DMS79 (cell line): ENCODE measurements around the gene SLC31A1.

Experiments
- DNase-seq: peaks from one replicate; lab custom pipeline; 2025; lab: John Stamatoyannopoulos, UW

SLC31A1 gene

DNA sequence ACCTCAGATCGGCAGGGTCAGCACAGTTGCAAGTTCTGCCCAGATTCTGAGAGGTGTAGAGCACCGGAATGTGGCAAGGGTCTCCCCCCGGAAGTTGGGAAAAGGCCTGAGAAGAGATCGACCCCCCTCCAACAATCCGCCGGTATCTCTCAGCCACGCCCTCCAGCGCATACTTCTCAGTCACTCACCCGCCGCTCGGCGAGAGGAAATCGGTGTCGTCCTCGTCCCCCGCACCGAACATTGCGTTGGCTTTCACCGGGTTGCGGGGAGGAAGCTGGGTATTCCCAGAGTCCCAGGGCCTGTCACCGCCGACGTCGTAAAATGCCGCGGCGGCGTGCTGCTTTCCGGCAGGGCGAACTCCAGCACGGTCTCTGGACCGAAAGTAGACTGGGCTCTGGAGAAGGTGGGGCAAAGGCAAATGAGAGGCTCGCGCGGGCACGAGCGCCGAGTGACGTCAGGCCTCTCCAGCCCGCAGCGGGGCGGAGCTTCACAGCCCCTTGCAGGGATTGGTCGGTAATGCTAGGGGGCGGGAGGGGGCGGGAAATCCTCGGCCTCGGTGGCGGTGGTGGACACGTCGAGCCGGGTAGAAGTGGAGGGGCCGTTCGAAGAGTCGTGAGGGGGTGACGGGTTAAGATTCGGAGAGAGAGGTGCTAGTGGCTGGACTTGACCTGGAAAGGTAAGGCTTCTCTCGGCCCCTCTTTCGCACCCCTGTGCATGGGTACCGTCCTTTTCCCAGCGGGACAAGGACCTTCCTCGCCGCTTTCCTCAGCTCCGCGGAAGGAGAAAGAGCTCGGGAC is at the start of gene SLC31A1, which contains the start of gene FKBP15:
SLC31A1 (plus strand) TSS at position 542 of the 797 bp plus-strand sequence. CDS start 34,605 bp downstream, outside the sequence.
FKBP15 (minus strand) TSS at position 275 of the 797 bp plus-strand sequence; CDS start at position 241, 34 bp downstream.
- peak; percentile 95 for DNase-seq

DNA sequence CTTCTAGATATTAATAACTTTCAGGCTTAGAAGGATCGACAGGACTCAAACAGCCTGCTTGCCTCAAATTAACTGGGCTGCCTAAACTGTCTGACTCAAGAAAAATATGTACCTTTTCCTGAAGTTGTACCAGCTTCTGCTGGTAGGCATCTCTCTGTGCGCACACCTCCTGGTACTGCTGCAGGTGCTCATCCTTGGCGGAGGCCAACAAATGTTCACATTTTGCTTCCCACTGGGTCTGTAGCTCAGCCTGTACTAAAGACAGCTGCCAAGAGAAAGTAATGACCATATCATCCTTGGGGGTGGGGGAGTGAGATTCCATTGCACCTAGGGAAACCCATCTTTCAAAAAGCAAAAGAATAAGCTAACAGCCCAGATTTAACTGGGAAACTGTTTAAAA is 48.0 kb upstream of the SLC31A1 start:
- DNase-seq = no peak

DNA sequence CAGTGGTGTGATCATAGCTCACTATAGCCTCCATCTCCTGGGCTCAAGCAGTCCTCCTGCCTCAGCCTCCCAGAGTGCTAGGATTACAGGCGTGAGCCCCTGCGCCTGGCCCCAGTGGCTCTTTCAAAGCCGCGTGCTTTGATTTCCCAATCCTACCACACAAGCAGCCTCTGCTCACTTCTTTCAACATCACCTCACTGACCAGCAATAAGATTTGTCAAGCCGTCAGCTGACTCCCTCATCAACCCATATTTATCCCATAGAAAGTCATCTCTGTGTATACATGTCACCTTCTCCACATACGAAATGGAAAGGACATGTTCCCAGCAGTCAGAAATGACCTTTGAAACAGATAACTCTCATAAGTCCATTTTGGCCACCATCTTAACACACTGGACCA is 44.5 kb upstream of the SLC31A1 start:
- DNase-seq = no peak

DNA sequence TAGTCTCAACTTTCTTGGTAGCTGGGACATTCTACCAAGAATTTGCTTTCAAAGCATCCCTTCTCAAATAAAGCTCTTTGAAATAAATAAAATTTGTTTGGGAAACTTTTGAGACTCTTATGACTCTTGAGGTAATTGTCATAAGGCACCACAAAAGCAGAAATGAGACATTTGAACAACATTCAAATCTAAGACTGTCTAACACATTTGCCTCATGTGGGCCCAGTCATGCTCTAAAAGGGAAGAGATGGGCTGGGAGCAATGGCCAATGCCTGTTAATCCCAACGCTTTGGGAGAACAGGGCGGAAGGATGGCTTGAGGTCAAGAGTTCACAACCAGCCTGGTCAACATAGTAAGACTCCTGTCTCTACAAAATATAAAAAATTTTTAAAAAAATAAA is 44.1 kb upstream of the SLC31A1 start:
- DNase-seq = no peak

DNA sequence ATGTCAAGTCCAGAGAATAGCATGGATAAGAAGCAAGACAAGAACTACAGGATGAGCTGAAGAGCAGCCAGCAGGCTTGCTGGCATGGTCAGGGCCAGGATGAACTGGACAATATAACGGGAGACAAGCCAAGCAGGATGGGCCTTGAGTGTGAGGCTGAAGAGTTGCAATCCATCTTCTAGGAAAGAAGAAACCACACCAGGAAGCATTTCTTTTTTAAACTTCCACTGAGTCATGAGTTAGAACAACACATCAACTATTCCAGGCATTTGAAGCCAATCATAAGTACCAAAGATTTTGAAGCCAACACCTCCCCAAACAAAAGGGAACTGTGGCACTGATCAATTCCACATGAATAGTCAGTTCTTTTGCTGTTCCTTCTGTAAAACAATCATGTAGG is 43.3 kb upstream of the SLC31A1 start:
- DNase-seq = no peak

DNA sequence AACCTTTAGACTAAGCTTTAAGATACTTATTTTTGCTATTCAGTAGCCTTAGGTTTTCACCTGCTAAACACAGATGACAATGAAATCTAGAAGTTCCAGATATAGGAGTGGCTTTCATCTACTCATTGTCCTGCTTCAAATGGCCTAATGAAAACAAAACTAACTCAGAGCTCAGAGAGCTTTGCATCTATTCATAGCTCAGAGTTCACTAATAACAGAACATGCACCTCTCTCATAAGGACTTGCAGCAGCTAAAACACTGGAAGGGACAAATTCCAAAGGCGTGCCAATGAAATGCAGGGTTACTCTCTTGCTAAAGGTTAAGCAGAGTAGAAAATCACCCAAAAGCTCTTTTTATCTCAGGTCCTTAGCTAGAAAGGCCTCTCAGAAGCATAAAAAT is 41.5 kb upstream of the SLC31A1 start:
- no peak for DNase-seq

DNA sequence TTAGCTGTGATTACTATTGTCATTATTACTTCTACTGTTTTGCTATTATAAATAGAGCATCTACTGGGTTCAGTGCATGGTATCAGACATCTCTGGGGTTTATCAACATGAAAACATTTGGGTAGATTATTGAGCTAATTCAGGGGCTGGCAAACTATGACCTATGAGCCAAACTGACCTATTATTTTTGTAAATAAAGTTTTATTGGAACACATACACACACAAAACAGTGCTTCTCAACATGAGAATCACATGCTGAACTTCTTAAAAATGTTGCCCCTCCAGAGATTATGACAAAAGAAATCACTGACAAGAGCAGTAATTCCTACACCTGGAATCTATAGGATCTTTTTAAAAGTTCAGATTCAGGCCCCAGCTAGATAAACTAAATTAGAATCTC is 40.2 kb upstream of the SLC31A1 start:
- no peak for DNase-seq

DNA sequence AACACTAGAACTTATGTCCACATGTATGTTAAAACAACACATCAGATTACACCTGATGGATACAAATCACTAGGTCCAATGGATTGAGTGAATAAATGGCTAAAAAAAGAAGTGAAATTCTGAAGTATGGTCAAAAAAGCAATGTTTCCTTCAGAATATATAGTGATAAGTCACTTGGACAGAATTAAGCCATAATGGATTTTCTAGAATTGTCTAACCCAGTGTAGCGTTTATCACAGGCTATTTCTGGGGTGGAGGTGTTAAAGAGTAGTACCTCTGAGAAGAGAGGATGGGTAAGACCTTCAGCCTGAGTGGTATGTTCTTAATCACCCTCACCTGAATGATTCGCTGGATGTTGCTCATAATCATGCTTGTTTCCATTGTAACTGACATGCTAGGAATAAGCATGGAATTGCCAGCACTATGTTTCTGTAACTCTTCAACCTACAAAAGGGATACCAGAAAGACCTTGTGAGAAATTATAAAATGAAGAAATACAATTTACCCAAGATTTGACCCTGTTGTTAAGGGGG is 37.3 kb upstream of the SLC31A1 start:
- no peak for DNase-seq

DNA sequence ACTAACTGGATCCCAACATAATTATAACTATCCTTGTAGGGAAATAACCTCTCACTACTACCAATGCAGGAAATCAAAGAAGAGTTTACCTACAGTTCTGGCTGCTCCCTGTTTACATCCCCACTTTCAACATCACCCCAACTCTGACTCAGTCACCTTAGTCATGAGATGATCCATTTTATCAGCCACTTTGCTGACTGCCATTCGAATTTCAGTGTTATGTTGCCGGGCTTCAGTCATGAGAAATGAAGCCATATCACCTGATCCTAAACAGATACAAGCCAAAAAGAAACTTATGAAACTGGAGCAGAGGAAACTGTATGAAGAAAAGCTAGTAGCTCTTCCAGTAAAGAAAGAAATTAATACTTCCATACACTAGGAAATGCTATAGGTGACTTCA is 36.8 kb upstream of the SLC31A1 start:
- no peak for DNase-seq

DNA sequence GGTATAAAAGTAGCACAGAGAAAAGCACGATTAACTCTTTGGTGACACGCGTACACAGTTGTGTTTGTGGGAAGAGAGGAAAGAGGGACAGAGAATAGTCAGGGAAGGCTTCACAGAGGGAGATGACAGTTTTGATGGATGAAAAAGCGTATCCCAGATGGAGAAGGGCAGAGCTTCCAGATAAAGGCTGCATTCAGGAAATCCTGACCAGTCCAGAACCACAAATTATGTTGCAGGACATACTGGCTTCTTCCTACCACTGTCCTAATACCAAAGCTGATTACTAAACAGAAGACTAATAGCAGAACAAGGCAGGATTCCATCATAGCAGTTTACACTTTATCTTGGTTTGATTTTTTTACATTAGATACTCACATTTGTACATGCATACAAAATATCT is 36.1 kb upstream of the SLC31A1 start:
- no peak for DNase-seq

DNA sequence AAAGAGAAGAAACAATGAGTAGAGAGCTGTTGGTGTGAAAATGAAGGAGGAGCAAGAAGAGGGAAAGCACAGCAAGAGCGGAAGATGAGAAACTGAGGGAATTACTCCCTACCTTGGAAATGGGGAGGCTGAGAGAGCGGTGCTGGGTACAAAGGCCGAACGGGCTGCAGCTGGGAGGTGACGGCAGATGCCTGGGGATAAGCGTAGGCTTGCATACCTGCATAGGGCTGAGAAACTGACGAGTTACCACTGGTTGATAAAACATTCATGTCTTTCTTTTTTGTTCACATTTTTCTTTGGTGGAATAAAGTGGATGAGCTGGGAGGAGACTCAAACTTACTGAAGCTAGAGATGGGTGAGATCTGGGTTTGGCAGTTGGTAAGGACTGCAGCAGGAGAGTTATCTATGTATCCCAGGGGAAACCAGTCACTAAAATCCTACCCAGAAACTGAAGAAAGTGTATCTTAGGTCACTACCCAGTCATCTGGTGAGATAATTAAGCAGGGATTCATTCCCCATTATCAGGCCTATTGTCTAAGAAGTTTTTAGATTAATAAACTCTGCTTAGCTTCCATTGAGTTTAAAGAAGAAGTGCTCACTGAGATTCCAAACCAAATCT is 35.1 kb upstream of the SLC31A1 start:
- DNase-seq = no peak

DNA sequence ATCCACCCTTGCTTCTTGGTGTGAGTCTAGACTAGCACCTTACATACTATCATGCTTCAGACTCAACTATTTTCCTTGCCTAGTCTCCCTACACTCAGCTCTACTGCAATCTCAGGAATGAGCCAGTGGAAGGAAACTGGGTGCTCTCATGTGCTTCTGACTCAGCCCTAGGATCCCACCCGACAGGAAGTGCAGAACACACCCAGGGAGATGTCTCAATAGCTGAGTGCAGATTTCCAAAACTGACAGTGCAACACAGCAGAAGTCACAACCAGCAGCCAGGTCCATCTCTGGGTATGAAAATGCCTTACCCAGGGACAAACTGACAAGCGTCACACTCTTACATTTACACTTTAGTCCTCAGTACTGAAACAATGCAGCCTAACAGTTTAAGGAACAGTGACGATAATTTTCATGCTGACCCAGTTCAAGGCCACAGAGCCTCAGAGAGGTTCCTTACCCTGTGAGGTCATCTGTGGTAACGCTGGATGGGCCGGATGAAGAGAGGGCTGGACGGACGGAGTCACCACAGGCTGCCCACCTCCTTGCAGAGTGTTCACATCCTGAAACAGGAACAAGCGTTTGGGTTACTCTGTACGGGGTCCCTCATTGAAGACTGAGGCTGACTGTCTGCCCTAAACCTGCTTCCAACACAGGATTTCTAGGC is 33.3 kb upstream of the SLC31A1 start:
- DNase-seq = no peak

DNA sequence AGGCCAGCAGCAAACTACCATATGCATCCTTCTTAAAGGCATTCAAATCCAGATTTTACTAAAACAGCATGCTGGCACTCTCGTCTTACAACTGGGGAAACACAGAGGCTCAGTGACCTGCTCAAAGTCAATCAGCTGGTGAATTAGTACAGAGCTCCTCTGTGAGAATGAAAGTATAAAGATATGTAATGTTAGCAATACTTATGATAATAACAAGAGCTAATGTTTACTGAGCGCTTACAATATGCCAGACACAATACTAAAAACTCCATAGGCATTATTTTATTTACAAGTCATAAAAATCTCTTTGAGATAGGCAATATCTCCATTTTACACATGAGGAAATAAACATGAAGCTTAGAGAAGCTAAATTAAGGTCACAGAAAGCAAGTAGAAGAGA is 28.9 kb upstream of the SLC31A1 start:
- DNase-seq = peak; percentile 4

DNA sequence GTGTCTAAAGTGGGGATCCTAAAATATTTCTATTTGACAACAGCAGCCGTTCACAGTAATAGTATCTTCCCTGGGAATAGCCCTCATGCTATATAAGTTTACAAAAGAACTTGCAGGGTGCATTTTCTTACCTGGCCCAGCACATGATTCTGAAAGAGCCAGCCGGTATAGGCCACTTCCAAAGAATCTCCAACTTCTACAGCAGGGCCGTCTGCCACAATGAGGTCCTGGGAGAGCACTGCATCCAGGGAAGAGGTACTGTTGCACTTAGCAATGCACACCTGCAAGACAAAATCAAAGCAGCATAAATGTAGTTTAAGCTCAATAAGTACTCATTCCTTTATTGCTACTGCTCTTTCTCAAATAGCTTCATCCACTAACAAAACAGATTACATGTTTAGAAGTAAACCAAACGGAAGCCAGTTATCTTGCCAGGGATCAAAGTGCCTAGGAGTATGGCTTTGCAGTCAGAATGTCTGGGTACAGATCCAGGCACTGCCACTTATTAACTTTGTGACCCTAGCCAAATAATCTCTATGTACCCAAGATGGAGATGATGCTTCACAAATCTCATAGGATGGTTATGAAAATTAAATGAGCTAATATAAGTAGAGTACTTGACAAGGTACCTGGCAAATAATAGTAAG is 21.5 kb upstream of the SLC31A1 start:
- DNase-seq = no peak

DNA sequence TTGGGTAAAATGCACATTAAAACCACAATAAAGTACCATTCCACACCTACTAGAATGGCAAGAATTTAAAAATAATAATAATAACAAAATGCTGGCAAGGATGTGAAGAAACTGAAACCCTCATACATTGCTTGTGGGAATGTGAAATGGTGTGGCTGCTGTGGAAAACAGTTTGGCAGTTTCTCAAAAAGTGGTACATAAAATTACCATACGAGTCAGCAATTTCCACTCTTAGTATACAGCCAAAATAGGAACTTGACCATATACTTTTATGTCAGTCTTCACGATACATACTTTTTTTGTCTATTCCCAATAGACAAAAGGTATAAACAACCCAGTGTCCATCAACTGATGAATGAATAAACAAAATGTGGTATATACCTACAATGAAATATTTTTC is 15.9 kb upstream of the SLC31A1 start:
- no peak for DNase-seq

DNA sequence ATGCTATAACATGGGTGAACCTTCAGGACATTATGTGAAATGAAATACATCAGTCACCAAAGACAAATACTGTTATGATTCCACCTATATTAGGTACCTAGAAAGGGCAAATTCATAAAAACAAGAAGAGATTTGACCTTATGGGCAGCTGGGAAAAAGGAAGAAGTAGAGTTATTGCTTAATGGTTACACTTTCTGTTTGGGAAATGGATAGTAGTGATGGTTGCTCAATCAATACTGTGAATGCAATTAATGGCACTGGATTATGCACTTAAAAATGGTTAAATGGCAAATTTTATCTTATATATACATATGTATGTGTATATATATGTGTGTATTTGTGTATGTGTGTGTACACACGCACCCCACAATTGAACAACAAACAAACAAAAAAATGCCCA is 15.5 kb upstream of the SLC31A1 start:
- DNase-seq = no peak

DNA sequence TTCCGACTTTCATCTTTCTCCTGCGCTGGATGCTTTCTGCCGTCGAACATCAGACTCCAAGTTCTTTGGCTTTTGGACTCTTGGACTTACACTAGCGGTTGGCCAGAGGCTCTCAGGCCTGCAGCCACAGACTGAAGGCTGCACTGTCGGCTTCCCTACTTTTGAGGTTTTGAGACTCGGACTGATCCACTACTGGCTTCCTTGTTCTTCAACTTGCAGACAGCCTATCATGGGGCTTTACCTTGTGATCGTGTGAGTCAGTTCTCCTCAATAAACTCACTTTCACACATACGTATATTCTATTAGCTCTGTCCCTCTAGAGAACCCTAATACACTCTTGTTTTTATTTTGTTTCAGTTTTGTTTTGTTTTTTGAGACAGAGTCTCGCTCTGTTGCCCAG is 10.5 kb upstream of the SLC31A1 start:
- DNase-seq = no peak

DNA sequence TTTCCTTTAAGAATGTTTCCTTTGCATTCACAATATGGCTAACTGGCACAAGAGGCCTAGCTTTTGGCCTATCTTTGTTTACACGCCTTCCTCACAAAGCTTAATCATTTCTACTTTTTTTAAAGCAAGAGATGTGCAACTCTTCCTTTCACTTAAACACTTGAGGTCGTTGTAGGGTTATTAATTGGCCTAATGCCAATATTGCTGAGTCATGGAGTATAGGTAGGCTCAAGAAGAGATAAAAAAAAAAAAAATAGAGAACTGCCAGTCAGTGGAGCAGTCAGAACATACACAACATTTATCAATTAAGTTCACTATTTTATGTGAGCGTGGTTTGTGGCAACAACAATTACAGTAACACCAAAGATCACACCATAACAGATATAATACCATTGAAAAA is 6.2 kb upstream of the SLC31A1 start:
- DNase-seq = peak; percentile 29

DNA sequence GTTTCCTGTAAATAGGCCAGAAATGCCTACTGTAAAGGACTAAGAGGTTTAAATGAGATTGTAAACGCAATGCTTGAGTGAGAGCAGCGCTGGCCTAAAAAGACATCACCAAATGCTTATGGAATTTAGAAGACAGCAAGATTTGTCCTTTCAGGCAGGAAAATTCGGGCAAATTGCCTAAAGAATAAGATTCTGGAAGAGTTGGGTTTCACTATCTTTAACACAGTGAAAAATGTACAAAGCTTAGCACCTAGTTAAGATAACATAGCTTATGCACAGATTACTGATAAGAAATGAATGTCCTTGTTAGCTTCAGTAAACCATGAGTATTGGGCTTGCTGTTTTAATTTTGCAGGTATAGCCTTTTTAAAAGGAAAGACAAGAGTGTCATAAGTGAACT is 4.9 kb upstream of the SLC31A1 start:
- DNase-seq = no peak

DNA sequence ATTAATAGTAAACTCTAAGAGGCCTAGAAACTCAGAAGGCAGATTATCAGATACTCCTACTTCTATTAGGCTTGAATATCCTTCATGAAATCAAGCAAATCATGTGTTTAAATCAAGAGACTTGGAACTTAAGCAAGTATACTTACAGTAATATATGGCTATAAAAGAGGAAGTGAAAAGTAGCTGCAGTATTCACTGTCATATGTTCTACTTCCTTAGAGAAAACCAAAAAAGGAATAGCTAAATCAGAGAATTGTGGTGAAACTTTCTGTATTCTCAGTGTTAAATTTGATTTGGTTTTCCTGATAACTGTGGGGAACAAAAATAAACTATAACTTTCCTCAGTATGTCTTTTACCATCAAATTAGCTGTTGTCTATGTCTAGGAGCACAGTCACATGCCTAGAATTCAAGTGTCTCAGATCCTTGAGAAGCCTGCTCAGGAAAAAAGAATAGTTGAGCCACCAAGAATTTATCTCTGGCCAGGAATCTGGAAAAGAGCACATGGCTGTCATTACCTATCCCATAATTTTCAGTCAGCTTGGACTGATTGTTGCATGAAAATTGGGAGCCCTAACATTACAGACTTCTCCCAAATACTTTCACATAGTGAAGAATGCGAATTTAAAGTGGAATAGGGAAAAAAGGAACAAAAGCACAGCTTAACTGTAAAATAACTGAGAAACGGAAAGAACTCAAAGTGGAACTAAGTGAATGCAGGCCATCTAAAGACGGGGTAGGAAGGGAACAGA is 2.0 kb upstream of the SLC31A1 start:
- no peak for DNase-seq

DNA sequence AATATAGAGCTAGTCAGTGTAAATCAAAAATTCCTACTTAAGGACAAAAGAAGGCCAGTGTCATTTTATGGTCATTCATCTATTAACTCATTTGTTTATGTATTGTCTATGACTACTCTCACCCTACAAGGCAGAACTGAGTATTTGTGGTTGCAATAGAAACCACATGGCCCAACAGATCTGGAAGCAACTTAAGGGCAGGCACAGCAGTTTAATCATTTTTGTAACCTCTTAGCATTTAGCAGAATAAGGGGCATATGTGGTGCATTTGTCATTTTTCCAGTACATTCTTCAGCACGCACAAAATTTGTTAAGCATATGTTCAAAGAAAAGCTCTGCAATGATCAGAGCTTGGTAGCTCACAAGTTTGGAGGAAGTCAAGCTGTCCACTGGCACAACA is 1.4 kb upstream of the SLC31A1 start:
- DNase-seq = no peak
